HCT116 (cell line): ENCODE data around the gene CNPY2.

Experiments
- POLR2A ChIP-seq: IDR thresholded peaks from 2 replicates; pipeline ENCODE4 v1.7.0; 2011; ENCODE audit warnings: borderline replicate concordance; ENCODE audit not compliant: insufficient read depth, insufficient read length; ENCODE audit errors: extremely low read depth
- TF ChIP-seq, protein P1 (sequence below), 3 experiments: fragments of 200-600 bp in 1 of 3; sonication (generic) in 1 of 3; IDR thresholded peaks in 2 of 3; conservative IDR thresholded peaks in 1 of 3; 2 replicates each; pipeline ENCODE4 v1.5.1; 2012 to 2017; ENCODE audit warnings: low read depth in 2 of 3, low read length in 2 of 3, antibody characterized with exemption in 1 of 3, borderline replicate concordance in 1 of 3, control low read depth in 1 of 3, mild to moderate bottlenecking in 1 of 3, mixed read lengths in 1 of 3, mixed run types in 1 of 3, moderate library complexity in 1 of 3; ENCODE audit not compliant: insufficient read depth in 1 of 3
- TF ChIP-seq, protein P2 (sequence below): IDR thresholded peaks from 2 replicates; pipeline ENCODE4 v1.6.1; 2012

DNA sequence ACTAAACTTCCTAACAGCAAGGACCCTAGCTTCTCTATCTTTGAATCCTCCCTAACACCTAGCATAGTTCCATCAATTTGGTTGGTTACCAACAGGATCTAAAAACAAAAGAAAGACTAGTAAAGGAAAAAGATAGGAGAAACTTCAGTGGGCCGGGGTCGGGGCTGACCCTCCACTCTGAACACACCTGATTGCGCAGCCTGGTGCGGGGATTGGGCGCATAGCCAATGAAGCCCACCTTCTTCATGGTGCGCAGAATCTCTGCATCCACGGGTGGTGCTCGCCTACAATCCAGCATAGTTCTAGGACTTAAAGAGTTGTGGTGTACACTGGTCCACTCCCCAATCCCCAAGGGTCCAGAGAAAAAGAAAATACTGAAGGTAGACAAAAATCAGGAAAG, 10.3 kb upstream of the CNPY2 start:
- TF ChIP-seq, protein P1, sequence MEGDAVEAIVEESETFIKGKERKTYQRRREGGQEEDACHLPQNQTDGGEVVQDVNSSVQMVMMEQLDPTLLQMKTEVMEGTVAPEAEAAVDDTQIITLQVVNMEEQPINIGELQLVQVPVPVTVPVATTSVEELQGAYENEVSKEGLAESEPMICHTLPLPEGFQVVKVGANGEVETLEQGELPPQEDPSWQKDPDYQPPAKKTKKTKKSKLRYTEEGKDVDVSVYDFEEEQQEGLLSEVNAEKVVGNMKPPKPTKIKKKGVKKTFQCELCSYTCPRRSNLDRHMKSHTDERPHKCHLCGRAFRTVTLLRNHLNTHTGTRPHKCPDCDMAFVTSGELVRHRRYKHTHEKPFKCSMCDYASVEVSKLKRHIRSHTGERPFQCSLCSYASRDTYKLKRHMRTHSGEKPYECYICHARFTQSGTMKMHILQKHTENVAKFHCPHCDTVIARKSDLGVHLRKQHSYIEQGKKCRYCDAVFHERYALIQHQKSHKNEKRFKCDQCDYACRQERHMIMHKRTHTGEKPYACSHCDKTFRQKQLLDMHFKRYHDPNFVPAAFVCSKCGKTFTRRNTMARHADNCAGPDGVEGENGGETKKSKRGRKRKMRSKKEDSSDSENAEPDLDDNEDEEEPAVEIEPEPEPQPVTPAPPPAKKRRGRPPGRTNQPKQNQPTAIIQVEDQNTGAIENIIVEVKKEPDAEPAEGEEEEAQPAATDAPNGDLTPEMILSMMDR (IDR thresholded peaks at IDR 0.05 in 2 of 3, conservative IDR thresholded peaks at IDR 0.05 in 1 of 3; ENCODE audit: borderline replicate concordance in 1 of 3, insufficient read depth in 1 of 3, low read depth in 2 of 3, low read length in 2 of 3) = no peak
- TF ChIP-seq POLR2A = no peak
- TF ChIP-seq, protein P2, sequence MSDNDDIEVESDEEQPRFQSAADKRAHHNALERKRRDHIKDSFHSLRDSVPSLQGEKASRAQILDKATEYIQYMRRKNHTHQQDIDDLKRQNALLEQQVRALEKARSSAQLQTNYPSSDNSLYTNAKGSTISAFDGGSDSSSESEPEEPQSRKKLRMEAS = no peak
